Astrocyte (in vitro differentiated cells and primary cell): Measurements from ENCODE around the gene DYNLRB1.

Experiments
- EZH2 ChIP-seq: IDR thresholded peaks from 2 replicates; pipeline ENCODE4 v1.6.1; 2012; ENCODE audit warnings: mild to moderate bottlenecking, low read length, inconsistent platforms; ENCODE audit not compliant: insufficient read depth
- TF ChIP-seq, protein P1 (sequence below): IDR thresholded peaks from 2 replicates; pipeline ENCODE4 v1.5.1; 2011; ENCODE audit warnings: low read depth, mild to moderate bottlenecking, inconsistent platforms, low read length, moderate library complexity; ENCODE audit not compliant: insufficient read depth

DNA sequence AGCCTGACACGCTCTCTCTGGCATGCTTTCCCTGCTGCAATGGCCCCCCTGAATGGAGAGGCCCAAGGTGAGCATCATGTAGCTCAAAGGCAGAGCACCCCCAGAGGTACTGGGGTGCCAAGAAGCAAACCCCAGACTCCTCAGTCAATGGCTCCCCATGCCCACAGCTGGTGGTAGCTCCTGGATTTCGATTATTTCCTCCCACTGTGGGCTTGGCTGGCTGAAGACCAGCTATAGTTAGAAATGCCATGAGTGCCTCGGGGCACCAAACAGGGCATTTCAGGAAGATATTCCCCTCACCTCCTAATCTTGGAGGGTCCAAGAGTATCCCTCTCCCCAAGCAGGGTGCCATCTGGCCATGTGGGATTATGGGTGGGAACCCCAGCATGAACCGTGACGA, 59.0 kb downstream of the DYNLRB1 start:
- TF ChIP-seq EZH2: no peak
- TF ChIP-seq, protein P1, sequence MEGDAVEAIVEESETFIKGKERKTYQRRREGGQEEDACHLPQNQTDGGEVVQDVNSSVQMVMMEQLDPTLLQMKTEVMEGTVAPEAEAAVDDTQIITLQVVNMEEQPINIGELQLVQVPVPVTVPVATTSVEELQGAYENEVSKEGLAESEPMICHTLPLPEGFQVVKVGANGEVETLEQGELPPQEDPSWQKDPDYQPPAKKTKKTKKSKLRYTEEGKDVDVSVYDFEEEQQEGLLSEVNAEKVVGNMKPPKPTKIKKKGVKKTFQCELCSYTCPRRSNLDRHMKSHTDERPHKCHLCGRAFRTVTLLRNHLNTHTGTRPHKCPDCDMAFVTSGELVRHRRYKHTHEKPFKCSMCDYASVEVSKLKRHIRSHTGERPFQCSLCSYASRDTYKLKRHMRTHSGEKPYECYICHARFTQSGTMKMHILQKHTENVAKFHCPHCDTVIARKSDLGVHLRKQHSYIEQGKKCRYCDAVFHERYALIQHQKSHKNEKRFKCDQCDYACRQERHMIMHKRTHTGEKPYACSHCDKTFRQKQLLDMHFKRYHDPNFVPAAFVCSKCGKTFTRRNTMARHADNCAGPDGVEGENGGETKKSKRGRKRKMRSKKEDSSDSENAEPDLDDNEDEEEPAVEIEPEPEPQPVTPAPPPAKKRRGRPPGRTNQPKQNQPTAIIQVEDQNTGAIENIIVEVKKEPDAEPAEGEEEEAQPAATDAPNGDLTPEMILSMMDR: no peak
